ENCODE measurements around the gene SPATA17.
"Not testable (repeated sequence)": the region's sequence is repeated elsewhere in the genome, so short reads cannot be mapped to it uniquely, and the experiment has no call there.

Gene SPATA17

GRCh38 chr1:217630711-217631591, at the start of gene SPATA17, which contains the start of gene GPATCH2:
SPATA17 (plus strand) TSS chr1:217631344; CDS start chr1:217631379, 35 bp downstream.
GPATCH2 (minus strand) TSS chr1:217631090; CDS start chr1:217630971, 119 bp downstream.
- DNase-seq, result peak; percentile 76

GRCh38 chr1:217584286-217584811, 46.8 kb upstream of the SPATA17 start:
- DNase-seq, result not testable (repeated sequence)

- no peak for DNase-seq
Observed at GRCh38 chr1:217585577-217585976, 45.6 kb upstream of the SPATA17 start.

GRCh38 chr1:217586586-217586985, 44.6 kb upstream of the SPATA17 start:
- no peak for DNase-seq

GRCh38 chr1:217590598-217590997, 40.5 kb upstream of the SPATA17 start:
- no peak for DNase-seq

GRCh38 chr1:217599154-217599553, 32.0 kb upstream of the SPATA17 start:
- no peak for DNase-seq

GRCh38 chr1:217602380-217602779, 28.8 kb upstream of the SPATA17 start:
- no peak for DNase-seq

GRCh38 chr1:217605390-217605789, 25.8 kb upstream of the SPATA17 start:
- DNase-seq, result no peak

- no peak for DNase-seq
Observed at GRCh38 chr1:217614200-217614712, 16.9 kb upstream of the SPATA17 start.

- DNase-seq, result no peak
Observed at GRCh38 chr1:217617126-217617525, 14.0 kb upstream of the SPATA17 start.

GRCh38 chr1:217620814-217621213, 10.3 kb upstream of the SPATA17 start:
- no peak for DNase-seq

GRCh38 chr1:217622042-217622441, 9.1 kb upstream of the SPATA17 start:
- no peak for DNase-seq

- DNase-seq, result no peak
Observed at GRCh38 chr1:217626321-217626720, 4.8 kb upstream of the SPATA17 start.

- DNase-seq, result no peak
Observed at GRCh38 chr1:217627431-217627830, 3.7 kb upstream of the SPATA17 start.

GRCh38 chr1:217642455-217642854, 11.3 kb downstream of the SPATA17 start:
- no peak for DNase-seq

GRCh38 chr1:217647791-217648190, 16.6 kb downstream of the SPATA17 start:
- DNase-seq, result peak; percentile 6

GRCh38 chr1:217650674-217651073, 19.5 kb downstream of the SPATA17 start:
- no peak for DNase-seq

GRCh38 chr1:217660353-217661062, 29.4 kb downstream of the SPATA17 start:
- DNase-seq, result peak; percentile 30

GRCh38 chr1:217661407-217661806, 30.3 kb downstream of the SPATA17 start:
- no peak for DNase-seq

GRCh38 chr1:217668351-217668940, 37.3 kb downstream of the SPATA17 start:
- no peak for DNase-seq

GRCh38 chr1:217673387-217673786, 42.2 kb downstream of the SPATA17 start:
- DNase-seq, result no peak

- DNase-seq, result no peak
Observed at GRCh38 chr1:217674028-217674729, 43.0 kb downstream of the SPATA17 start.
